ENCODE results near the gene GDF15. TPM values are rescaled to one million over a fixed set of nuclear protein-coding genes. Genes with fewer than 3 reads are reported as not detected.

Gene GDF15
- total RNA-seq, 1 donor from 2014 or later, result 190 TPM

DNA sequence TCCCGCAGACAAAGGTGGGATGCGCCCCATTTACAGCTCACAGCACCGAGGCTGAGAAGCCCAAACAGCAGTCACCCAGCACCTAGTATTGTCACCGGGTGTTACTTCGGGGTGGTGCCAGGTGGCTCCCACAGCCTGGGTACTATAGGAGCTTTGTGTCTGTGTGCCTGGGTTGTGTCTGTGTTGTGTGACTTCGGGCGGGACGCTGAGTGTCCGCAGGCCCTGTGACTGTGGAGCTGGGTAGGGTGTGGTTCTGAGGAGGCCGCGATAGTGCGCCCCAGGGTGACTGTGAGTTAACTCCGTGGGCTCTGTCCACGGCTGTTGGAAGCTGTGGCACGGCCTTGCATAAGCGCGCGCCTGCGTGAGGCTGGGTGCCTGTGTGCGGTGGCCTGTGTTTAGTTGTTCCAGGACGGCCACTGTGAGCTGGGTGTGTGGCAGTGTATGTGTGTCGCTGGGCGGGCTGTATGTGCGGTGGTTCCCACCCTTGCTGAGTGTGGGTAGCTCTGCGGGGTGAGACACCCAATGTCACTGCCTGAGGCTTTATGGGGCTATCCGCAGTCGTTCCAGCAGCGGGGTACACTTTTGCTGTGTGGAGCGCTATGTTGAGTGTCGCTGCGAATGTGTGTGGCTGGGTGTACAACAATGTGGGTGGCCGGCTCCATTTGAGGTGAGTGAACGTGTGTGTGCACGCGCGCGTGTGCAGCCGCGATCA lies 32.7 kb downstream of the GDF15 start:
- DNase-seq (ENCODE audit: low read depth), result no peak

DNA sequence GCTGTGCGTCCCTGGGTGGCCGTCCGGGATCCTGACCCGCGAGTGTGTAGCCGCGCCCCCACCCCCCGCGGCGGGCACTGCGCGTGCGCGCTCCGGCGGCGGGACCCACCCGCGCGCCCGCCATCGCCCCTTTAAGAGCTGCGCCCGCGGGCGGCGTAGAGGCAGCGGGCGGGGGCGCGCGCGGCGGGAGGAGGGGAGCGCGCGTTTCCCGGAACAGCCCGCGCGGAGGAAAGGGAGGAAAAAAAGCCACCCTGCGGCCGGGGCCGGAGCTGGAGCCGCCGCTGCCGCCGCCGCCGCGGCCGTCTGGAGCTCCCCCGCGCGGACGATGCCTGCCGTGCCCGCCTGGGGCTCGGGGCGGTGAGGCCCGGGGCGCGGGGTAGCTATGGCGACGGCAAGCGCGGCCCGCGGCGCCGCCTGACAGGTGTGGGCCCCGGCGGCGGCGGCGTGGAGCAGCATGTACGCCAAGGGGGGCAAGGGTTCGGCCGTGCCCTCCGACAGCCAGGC lies 33.3 kb downstream of the GDF15 start, which contains the start of gene SSBP4:
Gene SSBP4 (plus strand): TSS at position 204 of the 504 bp plus-strand sequence. CDS start 251 bp downstream, at position 455.
- DNase-seq (ENCODE audit: low read depth), result no peak

DNA sequence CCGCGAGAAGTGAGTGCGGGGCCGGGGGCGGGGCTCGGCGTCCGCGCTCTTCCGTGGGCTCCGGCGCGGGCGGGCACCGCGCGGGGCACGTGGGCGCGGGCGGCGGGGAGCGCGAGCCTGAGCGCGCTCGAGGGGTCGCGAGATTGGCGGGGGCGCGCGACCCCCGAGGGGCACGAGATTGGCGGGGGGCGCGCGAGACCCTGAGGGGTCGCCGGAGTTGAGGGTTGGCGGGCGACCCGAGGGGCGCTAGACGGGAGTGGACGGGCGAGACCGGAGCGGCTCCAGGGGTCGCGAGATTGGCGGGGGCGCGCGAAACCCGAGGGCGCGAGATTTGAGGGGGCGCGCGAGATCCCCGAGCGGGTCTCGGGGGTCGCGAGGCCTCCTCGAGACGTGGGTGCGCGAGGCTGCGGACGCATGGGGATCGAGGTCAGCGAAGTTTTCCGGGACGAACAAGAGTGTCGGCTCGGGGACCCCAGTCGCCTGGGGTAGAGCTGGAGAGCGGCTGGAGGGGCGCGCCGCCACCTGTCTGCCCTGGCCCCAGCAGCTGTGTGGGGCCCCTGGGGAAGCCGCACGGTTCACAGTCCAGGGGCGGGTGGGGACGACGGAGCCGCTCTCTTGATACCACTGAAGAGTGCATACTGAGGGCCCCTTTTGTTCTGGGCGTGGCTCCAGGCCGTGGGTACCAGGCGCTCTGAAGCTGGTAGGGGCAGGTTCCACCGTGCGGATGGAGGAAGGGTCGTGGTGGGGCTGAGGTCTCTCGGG lies 33.9 kb downstream of the GDF15 start:
- DNase-seq (ENCODE audit: low read depth), result no peak

DNA sequence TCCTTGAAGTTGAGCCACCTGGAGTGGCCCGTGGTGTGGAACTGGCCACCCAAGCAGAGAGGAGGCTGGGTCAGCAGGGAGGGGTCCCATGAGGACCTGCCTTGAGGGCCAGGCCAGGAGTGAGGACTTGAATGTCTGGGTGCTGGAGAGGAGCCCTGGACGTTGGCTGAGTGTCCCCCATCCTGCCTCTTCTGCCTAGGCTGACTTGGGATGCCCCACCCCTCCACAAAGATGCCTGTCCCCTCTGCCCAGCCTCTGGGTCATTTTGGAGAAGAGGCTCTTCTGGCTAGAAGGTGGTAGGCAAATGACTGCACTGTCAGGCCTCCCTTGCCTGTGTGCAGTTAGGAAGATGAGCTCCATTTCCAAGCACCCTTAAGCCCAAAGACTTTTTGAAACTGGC lies 35.0 kb downstream of the GDF15 start:
- no peak for DNase-seq (ENCODE audit: low read depth)

DNA sequence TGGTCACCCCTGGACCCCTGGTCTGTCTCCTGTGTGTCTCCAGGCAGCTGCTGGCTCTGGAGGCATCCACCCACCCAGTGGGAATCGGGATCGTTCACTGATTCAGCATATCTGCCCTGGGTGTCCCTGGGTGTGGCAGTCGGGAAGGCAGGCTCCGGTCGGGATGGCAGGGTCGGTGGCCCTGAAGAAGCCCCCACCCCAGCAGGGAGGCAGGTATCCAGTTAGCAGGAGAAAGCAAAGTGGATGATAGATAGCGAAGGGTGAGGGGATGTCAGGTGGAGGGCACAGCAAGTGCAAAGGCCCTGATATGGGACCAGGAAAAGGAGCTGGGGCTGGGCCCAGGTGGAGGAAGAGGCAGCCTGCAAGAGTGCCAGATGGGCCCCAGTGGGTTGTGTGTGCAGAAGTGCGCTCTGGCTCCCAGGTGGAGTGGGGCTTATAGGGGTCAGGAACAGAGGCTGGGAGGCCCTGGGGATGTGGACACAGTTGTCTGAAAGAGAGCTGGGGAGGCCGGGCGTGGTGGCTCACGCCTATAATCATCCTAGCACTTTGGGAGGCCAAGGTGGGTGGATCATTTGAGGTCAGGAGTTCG lies 35.5 kb downstream of the GDF15 start:
- no peak for DNase-seq (ENCODE audit: low read depth)

DNA sequence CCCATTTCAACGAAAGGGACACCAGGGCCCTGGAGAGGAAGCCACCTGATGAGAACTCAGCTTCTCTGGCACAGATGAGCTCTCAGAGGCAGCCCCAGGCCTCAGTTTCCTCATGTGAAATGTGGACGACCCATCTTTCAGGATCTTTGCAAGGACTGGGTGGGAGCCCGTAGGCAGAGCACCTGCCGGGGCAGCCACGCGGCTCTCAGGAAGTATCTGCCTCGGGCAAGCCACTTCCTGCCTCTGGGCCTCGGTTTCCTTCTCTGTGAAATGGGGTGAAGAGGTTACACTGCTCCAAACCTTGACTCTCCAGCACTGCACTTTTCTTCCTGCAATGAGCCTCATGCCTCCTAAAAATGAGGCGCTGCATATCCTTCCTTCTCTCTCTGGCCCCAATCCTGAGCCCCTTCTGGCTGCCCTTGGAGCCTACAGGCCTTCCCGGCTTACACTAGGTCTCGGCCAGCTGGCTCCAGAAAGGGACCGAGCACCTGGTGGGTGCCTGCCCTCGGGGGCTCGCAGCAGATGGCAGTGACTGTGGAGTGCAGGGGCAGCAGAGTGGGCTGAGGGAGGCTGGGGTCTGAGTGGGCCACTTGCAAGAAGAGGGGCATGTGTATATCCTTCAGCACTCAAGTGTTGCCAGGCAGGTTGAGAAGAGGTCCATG lies 36.7 kb downstream of the GDF15 start:
- DNase-seq (ENCODE audit: low read depth), result no peak

DNA sequence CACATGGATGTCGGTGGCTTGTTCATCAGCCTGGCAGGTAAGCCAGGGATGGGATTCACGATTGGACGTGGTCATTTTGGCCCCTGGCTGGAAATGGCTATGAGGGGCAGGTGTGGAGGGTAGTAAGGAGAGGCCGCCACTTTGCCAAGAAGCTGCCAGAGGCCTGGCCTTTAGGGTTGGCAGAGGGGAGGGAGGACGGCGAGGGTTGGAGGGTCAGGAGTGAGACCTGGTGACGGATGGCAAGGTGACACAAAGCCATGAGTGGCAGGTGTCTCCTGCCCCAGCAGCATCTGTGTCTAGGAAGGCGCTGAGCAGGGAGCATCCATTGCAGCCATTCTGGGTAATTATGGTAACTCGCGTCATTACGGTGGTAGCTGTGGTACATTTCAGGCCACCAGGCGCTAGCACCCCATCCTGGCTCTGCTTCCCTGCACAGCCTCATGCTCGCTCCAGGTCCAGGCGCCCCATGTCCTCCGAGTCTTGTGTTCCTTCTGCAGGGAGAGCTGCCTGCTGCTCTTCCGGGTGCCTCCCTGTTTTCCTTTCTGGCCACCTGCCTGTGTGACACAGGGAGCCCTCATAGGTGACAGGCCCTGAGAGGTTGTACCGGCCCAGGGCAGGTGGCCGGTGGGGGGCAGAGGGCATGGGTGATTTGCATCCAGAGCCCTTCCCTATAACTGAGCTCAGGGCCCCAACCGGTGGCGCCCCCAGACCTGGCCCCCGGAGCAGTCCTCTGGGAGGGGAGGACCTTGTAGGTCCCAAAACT lies 37.5 kb downstream of the GDF15 start:
- DNase-seq (ENCODE audit: low read depth), result no peak

DNA sequence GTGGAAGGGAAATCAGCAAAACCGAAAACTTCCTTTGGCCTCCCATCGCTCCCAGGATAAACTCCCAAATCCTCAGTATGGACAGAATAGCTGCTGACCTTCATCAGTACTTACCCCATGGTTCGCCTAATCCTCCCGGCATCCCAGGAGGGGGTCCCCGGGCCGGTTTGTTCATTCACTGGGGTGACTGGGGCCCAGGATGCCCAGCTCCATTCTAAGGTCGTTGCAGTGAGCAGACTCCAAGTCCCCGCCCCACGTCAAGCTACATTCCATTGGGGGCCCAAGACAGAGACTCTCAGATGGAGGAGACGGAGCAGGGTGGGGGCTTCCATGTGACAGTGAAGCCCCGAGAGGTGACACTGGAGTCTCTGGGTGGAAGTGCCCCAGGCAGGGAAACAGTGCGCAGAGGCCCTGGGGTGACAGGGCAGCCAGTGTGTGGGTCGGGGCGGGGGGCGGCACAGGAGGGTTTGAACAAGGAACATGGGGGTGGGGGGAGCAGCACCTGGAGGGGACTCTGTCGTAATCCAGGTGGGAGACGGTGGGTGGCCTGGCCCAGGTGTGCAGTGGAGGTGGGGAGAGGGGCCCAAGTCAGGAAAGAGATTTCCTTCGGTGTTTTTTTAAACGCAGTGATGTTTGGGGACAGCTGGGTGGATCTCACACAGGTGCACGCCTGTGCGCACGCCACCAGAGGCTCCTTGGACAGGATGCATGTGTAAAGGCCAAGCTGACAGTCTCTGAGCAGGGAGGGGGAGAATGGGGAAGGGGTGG lies 38.3 kb downstream of the GDF15 start:
- DNase-seq (ENCODE audit: low read depth), result no peak

DNA sequence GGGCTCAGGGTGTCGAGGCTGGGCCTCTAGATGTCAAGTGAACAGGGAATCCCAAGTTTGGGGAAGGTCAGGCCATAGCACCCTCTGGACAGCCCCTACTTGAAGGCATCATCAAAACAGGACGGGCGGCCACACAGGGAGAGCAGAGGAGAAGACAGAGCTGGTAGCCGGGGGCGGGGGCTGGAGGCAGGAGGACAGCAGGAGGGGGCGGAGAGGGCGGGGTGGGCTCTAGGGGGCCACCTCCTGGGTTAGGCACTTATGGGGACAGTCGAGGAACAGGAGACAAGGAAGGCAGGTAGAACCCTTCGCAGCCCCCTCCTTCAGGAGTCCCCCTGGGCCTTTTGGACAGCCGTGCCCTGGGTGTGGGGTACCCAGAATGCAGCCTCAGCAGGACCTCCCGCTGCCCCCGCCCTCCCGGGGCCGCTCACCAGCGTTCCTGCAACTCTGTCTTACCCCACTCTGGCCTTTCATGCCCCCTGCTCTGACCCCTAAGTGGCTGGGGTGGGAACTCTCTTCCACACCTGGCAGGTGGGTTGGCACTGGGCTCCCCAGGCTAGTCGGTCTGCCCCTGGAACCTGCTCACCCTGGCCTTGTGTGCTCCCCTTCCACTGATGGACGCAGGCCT lies 39.0 kb downstream of the GDF15 start:
- DNase-seq (ENCODE audit: low read depth), result no peak

DNA sequence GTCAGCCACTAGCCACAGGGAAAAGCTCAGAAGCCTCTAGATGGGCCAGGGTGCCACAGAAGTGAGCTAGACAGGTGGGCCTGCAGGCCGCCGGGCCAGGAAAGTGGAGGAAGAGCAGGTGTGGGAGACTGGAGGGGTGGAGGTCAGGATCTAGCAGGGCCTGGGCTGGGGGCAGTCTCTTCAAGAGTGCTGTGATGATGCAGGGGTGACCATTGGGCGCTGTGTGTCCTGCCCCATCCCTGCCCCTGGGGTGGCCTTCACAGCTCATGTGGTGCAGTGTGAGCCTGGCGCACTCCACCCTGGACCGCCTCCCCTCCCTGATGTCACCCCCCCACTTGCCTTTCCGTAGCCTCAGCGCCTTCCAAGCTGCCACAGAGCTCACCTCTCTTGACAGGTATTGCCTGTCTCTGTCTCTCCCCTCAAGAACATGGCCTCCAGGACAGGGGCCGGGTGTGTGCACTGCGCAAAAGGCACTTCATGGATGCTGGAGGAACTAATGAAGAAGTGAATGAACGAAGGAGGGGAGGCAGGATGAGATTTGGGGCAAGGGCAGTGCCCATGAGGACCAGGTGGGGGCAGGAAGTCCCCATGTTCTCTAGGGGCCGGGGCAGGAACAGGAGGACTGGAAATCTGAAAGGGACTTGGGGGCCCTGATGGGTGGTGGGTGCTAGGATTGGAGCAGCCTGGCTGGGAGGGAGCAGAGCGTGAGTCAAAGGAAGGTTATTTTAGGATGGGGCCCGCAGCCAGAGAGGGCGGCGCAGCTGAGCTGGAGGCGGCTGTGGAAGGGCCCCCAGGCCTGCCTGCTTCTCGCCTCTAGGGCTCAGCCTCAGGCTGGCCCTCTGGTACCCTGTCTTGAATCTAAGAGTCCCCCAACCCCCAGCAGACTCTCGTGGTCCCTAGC lies 39.8 kb downstream of the GDF15 start:
- no peak for DNase-seq (ENCODE audit: low read depth)

DNA sequence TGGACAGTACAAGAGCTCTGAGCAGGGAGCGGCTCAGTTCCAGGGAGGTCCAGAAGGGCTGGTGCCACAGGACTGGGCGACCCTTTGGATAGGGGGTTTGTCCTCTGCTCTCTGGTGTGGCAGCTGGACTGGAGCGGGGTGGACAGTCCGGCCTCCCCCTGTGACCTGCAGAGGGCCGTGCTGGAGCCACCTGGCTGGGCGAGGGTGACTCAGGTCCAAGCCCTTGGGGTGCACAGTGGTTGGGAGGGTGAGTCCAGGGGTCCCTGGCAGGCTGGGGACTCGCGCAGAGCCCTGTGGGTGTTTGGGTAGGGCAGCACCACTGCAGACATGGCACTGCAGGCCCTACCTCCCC lies 40.4 kb downstream of the GDF15 start:
- DNase-seq (ENCODE audit: low read depth), result no peak

DNA sequence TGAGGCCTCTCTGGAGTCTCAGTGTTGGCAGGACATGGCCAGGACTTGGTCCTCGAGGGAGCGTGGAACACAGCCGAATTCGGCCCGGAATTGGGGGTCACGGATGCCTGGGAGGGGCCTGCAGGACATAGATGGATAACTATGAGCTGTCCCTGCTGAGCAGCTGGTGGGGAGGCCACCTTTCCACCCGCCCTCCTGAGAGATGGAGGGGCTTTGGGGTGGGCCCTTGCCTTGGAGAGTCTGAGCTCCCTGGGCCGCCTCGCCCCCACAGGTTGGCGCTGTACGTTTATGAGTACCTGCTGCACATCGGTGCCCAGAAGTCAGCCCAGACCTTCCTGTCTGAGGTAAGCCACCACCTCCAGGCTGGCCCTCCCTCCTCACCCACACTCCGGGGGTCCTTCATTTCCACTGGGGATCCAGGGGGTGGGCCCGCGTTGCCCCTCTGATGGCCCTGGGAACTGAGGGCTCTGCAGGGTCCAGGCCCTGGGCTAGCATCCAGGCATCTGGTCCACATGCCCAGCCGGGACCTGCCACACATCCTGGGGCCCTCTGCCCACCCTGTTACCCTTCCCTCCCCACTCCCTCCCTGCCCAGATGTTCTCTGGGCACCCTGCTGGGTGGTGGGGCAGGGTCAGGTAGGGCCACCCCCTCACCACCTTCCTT lies 41.3 kb downstream of the GDF15 start:
- DNase-seq (ENCODE audit: low read depth), result no peak

DNA sequence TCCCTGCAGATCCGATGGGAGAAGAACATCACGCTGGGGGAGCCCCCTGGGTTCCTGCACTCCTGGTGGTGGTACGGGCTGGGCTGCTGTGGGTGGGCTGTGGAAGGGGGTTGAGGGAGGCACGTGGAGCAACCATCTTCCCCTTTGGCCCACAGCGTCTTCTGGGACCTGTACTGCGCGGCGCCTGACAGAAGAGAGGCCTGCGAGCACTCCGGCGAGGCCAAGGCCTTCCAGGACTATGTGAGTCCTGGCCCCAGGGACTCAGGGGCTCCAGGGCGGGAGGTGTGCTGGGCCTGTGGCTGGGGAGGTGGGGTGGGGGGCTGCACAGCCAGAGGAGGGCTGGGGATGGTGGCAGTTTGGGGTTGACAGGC lies 41.8 kb downstream of the GDF15 start:
- no peak for DNase-seq (ENCODE audit: low read depth)

DNA sequence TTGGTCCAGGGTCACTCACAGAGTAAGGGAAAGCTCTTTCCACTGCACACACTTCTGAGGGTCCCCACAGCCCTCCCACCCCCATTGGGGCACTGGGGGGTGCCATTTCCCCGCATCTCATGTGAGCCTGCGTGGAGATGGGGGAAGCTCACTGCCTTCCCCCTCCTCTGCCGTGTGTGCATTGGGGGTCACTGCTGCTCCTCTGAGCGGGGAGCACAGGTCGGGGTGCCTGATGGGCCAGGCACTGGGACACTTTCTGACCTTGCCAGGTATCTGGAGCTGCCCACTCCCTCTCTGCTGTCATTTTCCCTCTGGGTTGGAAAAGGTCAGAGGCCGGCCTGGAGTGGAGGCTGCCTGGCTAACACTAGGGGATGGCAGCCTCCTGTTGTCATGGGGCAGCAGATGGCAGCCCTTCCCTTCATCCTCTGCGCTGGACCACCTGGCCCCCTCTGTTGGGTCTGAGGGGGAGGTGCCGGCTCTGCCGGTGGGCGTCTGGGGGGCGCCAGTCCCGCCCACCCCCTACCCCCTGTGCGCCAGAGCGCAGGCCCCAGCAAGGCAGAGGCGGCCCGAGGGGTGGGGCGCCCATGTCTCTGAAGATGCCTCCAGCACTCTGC lies 42.3 kb downstream of the GDF15 start:
- DNase-seq (ENCODE audit: low read depth), result no peak

DNA sequence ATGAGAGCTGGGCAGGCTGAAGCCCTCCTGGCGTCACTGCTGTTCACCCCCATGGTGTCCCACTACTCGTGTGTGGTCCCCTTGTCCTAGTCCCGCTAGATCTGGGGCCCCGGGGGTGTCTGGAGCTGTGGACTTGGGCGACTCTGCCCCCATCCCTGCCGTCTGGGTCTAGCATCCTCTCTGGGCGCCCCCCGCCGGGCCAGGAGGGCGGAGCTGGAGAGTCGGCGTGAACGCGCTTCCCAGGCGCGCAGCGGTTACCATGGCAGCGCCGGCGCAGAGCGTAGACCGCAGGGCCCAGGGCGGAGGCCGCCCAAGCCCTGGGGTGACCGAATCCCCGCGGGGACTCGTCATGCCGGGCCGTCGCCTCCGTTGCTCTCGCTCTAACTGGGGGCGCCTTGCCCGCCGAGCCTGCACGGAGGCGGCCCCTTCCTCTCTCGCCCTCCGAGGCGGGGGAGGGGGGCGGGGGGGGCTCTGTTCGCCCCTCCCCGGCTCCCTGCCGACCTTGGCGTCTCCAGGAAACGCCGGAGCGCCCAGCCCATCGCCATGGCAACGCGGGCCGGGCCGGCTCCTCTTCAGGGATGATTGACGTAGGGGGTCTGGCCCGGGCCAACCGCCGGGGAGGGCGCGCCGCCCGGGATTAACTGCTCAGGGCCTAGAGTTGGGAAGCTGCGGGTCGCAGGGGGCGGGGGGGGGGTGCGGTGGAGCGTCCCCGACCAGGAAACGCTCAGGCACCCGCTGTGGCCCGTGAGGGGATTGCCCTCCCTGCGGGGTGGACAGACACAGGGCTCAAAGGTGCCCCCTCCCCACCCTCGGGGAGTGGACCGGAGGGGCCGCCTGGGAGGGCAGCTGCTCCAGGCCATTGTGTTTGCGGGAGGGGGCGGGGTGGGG lies 43.1 kb downstream of the GDF15 start:
- DNase-seq (ENCODE audit: low read depth), result no peak

DNA sequence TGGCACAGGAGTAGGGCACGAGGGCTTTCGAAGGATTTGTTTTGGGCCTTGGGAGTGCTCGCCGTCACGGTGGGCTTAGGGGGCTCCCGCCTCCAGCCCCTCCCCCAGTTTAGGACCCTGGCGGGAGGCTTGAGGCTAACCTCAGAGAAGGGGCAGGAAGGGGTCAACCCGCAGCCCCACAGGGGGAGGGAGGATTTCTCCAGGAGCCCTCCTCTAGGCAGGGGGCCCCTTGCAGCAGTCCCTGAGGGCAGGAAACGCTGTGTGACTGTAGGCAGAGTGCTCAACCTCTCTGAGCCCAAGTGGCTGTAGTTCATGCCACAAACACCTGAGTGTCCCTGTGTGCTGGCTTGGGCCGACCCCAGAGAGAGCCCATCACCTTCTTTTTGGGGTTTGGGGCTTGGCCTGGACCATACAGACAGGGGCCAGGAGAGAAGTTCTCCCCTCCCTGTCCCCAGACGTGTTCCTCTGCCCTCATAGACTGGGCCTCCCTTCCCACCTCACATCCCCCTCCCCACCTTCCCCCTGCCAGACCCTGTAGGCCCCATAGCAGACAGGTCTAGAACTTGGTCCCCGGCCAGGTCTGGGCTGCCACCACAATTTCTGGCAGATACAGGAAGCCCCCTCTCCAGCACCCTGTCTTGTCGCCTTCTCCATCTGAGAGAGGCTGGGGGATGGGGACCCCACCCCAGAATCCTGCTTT lies 43.9 kb downstream of the GDF15 start:
- DNase-seq (ENCODE audit: low read depth), result no peak

Measured in renal cortical epithelial cell (primary cell).